A549 (cell line): Measurements from ENCODE around the gene ACBD3. TPM values are rescaled to one million over a fixed set of nuclear protein-coding genes. Genes with fewer than 3 reads are reported as not detected.

Experiments
- ATAC-seq, 2 experiments: fragments of 200-7000 bp in 1 of 2; fragments of >200 bp in 1 of 2; cut with Nextera tagmentation in 1 of 2; cut with Tn5 transposase in 1 of 2; 3 replicates each; pipeline versions ENCODE4 v1.8.0 to v1.9.1; 2018 to 2020; ENCODE audit warnings: mild to moderate bottlenecking in 1 of 2, moderate library complexity in 1 of 2
- CTCF ChIA-PET: fragments of 300-600 bp; sonication (Branson Sonifier 250); formaldehyde crosslinking; extraction: SDS; loops from one replicate; lab custom pipeline; 2021; ENCODE audit warnings: antibody characterized with exemption, inconsistent platforms; lab: Yijun Ruan, JAX
- POLR2A ChIA-PET: fragments of 350-600 bp; formaldehyde crosslinking; extraction: SDS; loops from one replicate; lab custom pipeline; 2021; ENCODE audit warnings: antibody characterized with exemption, inconsistent platforms; lab: Yijun Ruan, JAX
- DNase-seq, 2 experiments: peaks; one replicate each; pipeline versions ENCODE4 v3.0.0 to v3.0.0-alpha.2; 2011 to 2016; ENCODE audit warnings: low read depth in 1 of 2, low spot score in 1 of 2
- FAIRE-seq: peaks from 2 replicates; lab custom pipeline; 2011; peaks lifted over from hg19 to GRCh38; lab: Jason Lieb, UNC
- H3K27ac ChIP-seq, 2 experiments: fragments of >200 bp; sonication (Bioruptor Twin); formaldehyde crosslinking; 3 replicates each; pipeline ENCODE4 v1.5.1; 2016 to 2017
- H3K4me1 ChIP-seq: fragments of >200 bp; sonication (Bioruptor Twin); formaldehyde crosslinking; 3 replicates; pipeline ENCODE4 v1.6.1; 2016
- H3K4me2 ChIP-seq: fragments of >200 bp; sonication (Bioruptor Twin); formaldehyde crosslinking; 3 replicates; pipeline ENCODE4 v1.6.1; 2016
- H3K4me3 ChIP-seq: fragments of >200 bp; sonication (Bioruptor Twin); formaldehyde crosslinking; 3 replicates; pipeline ENCODE4 v1.5.1; 2016
- H3K9me3 ChIP-seq: fragments of >200 bp; sonication (Bioruptor Twin); formaldehyde crosslinking; 3 replicates; pipeline ENCODE4 v1.6.1; 2016
- CHD2 ChIP-seq: fragments of 150-350 bp; IDR thresholded peaks from 2 replicates; pipeline ENCODE4 v1.6.1; 2014; ENCODE audit warnings: low read length; ENCODE audit not compliant: partially characterized antibody
- EHF ChIP-seq: fragments of 250-450 bp; sonication (Bioruptor Pico); IDR thresholded peaks from 2 replicates; pipeline ENCODE4 v1.5.0; 2020; ENCODE audit warnings: mild to moderate bottlenecking
- EHMT2 ChIP-seq: fragments of 200-600 bp; sonication (generic); IDR thresholded peaks from 2 replicates; pipeline ENCODE4 v1.6.1; 2016; ENCODE audit warnings: antibody characterized with exemption, low read depth, mild to moderate bottlenecking, moderate library complexity
- ESRRA ChIP-seq: fragments of 150-350 bp; IDR thresholded peaks from 2 replicates; pipeline ENCODE4 v1.6.1; 2014; ENCODE audit warnings: mild to moderate bottlenecking, low read length, borderline replicate concordance
- FOSL2 ChIP-seq, 2 experiments: fragments of 450-650 bp in 1 of 2; fragments of >200 bp in 1 of 2; sonication (Bioruptor Twin) in 1 of 2; formaldehyde crosslinking; IDR thresholded peaks; 2 replicates each; pipeline versions ENCODE4 v1.5.0 to v1.6.1; 2016 to 2020; ENCODE audit warnings: mild to moderate bottlenecking in 1 of 2, moderate library complexity in 1 of 2
- GATA3 ChIP-seq: IDR thresholded peaks from 2 replicates; pipeline ENCODE4 v1.6.1; 2012; ENCODE audit warnings: borderline replicate concordance
- HDAC2 ChIP-seq: fragments of 200-600 bp; sonication (generic); IDR thresholded peaks from 2 replicates; pipeline ENCODE4 v1.6.1; 2016
- HEYL ChIP-seq: fragments of 250-450 bp; sonication (Bioruptor Pico); IDR thresholded peaks from 2 replicates; pipeline ENCODE4 v1.8.0; 2021; ENCODE audit warnings: mild to moderate bottlenecking, moderate library complexity
- HOXA7 ChIP-seq: fragments of 250-450 bp; sonication (Bioruptor Pico); IDR thresholded peaks from 2 replicates; pipeline ENCODE4 v1.5.0; 2020; ENCODE audit warnings: mild to moderate bottlenecking, moderate library complexity
- NFE2L2 ChIP-seq: fragments of 150-350 bp; conservative IDR thresholded peaks from 2 replicates; pipeline ENCODE4 v1.6.1; 2014; ENCODE audit warnings: low read length
- POLR2AphosphoS2 ChIP-seq: conservative IDR thresholded peaks from 2 replicates; pipeline ENCODE4 v1.6.1; 2012; ENCODE audit warnings: low read length, improper control_type of control experiment, inconsistent platforms
- SREBF2 ChIP-seq: fragments of 450-650 bp; IDR thresholded peaks from 2 replicates; pipeline ENCODE4 v1.6.1; 2014; ENCODE audit warnings: mild to moderate bottlenecking, moderate library complexity
- WGBS: methylation state at CpG from one replicate; pipeline ENCODE4 v1.1.6; 2017; ENCODE audit errors: missing lambda C conversion rate; 5-methylcytosine and 5-hydroxymethylcytosine counted together
- polyA plus RNA-seq, 4 experiments: library from polyadenylated mRNA; depleted of rRNA in 3 of 4; stranded (reverse); fragments of >200 nt; fragmentation: RNase III in 1 of 4; extraction: RNeasy Plus Mini Kit Qiagen cat#74134 plus additional on column Dnase treatment in 1 of 4; gene quantifications; 2 replicates in 3 of 4; 3 replicates in 1 of 4; pipeline ENCODE4 v1.2.3, GENCODE V29; 2011 to 2017
- TF ChIP-seq, protein P1 (sequence below): fragments of 150-350 bp; IDR thresholded peaks from 2 replicates; pipeline ENCODE4 v1.6.1; 2014; ENCODE audit warnings: low read depth, mild to moderate bottlenecking, low read length
- TF ChIP-seq, protein P2 (sequence below): IDR thresholded peaks from 2 replicates; pipeline ENCODE4 v1.6.1; 2012
- TF ChIP-seq, protein P3 (sequence below): fragments of 250-450 bp; sonication (Bioruptor Pico); IDR thresholded peaks from 2 replicates; pipeline ENCODE4 v1.5.0; 2020; ENCODE audit warnings: low read depth, mild to moderate bottlenecking, moderate library complexity
- TF ChIP-seq, protein P4 (sequence below): fragments of >200 bp; sonication (Bioruptor Twin); formaldehyde crosslinking; IDR thresholded peaks from 2 replicates; pipeline ENCODE4 v1.6.1; 2016
- TF ChIP-seq, protein P5 (sequence below): fragments of 250-450 bp; sonication (Bioruptor Pico); IDR thresholded peaks from 2 replicates; pipeline ENCODE4 v1.5.0; 2021; ENCODE audit warnings: mild to moderate bottlenecking, moderate library complexity, borderline replicate concordance
- TF ChIP-seq, protein P6 (sequence below): fragments of 450-650 bp; IDR thresholded peaks from 2 replicates; pipeline ENCODE4 v1.6.1; 2014; ENCODE audit warnings: antibody characterized with exemption

The ACBD3 gene
- polyA plus RNA-seq, 2 of the 4 experiments (the other 2 are of a cell fraction): 29.8 to 52.9 TPM

DNA sequence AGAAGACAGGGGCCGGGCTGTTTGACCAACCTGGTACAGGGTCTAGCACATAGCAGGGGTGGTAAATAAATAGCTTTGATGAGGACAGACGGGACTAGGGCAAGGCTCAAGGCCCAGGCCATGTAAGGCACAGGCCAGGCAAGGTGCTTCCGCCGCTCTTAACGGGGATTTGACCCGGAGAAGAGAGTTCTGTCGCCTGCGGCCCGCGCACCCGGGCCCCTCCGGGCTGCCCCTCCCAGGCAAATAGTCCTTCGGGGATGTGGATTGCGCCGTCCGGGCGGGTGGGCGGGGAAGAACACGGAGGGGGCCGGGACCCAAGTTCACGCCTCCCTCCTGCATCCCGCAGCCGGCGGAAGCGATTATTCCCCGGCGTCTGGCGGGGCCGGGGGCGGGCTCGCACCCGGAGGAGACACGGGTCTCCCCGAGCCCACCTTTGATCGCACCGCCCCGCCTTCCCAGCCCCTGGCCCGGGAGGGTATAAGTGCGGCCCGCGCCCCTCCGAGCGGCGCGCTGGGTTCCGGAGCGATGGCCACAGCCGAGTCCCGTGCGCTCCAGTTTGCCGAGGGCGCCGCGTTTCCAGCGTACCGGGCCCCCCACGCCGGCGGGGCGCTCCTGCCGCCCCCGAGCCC, 36.7 kb upstream of the ACBD3 start, which contains the start of gene MIXL1:
MIXL1 (plus strand) TSS at position 508 of the 629 bp plus-strand sequence; CDS start at position 526, 18 bp downstream.
- peak; percentile 49 to 60; a peak in 5 of 6 replicates for ATAC-seq
- FAIRE-seq: no peak
- 88% methylated on average over 13 of the region's 62 CpGs for WGBS
- CTCF ChIA-PET: interaction anchor here (1.0 to 3.8 kb wide), 3 partner anchors 26 to 780 kb away, joined by 3 to 19 read pairs (median 6); no protein-coding TSS in a partner anchor
- TF ChIP-seq FOSL2 (IDR thresholded peaks at IDR 0.05) (no peak), FOSL2 (CRISPR knock-in tag; IDR thresholded peaks at IDR 0.05) (no peak), HDAC2 (no peak), GATA3 (no peak), HOXA7 (no peak)
- TF ChIP-seq, protein P1, sequence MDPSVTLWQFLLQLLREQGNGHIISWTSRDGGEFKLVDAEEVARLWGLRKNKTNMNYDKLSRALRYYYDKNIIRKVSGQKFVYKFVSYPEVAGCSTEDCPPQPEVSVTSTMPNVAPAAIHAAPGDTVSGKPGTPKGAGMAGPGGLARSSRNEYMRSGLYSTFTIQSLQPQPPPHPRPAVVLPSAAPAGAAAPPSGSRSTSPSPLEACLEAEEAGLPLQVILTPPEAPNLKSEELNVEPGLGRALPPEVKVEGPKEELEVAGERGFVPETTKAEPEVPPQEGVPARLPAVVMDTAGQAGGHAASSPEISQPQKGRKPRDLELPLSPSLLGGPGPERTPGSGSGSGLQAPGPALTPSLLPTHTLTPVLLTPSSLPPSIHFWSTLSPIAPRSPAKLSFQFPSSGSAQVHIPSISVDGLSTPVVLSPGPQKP: no peak
- Histone ChIP-seq H3K4me2 (peak within 1 kb of the TSS; percentile 77), H3K27ac (peak within 1 kb of the TSS; percentile 37 to 77; a peak in 5 of 6 replicates), H3K9me3 (no peaks in the 10 kb centered on the region), H3K4me3 (peak within 1 kb of the TSS; percentile 56), H3K4me1 (no peaks in the 10 kb centered on the region)
- POLR2A ChIA-PET: no interaction called here
- no peak for DNase-seq

DNA sequence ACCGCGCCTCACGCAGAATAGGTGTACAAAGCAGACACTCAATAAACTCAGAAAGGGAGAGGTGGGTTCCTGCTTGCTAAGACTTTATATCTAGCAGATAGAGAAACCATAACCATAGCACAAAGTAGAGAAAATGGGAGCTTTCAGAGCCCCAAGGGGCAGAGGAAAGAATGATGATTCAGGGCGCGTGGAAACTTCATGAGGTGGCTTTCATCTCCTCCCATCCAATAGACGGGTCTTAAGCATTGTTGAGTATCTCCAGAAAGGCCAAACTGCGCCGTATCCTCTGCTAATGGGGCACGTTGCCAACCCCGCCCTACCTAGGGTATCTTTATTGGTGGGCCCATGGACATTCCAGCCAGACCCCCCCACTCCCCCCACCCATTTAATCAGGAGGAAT, 36.1 kb upstream of the ACBD3 start:
- Histone ChIP-seq H3K27ac (no peak overlapping the region), H3K9me3 (no peaks in the 10 kb centered on the region), H3K4me3 (no peak overlapping the region), H3K4me1 (no peaks in the 10 kb centered on the region), H3K4me2 (no peak overlapping the region)
- DNase-seq (no peak), FAIRE-seq (no peak), ATAC-seq (no peak)
- ChIA-PET CTCF (interaction anchor here (3.8 kb wide), 1 partner anchor 98 kb away, joined by 19 read pairs; no protein-coding TSS in a partner anchor), POLR2A (no interaction called here)
- WGBS: 93% methylated on average over 10 of the region's 10 CpGs
- TF ChIP-seq, protein P2, sequence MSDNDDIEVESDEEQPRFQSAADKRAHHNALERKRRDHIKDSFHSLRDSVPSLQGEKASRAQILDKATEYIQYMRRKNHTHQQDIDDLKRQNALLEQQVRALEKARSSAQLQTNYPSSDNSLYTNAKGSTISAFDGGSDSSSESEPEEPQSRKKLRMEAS: no peak
- TF ChIP-seq HDAC2 (no peak), SREBF2 (no peak), EHMT2 (no peak), HEYL (CRISPR knock-in tag) (no peak), POLR2AphosphoS2 (no peak), NFE2L2 (no peak), EHF (CRISPR knock-in tag) (no peak), ESRRA (no peak), CHD2 (no peak)
- TF ChIP-seq, protein P3, sequence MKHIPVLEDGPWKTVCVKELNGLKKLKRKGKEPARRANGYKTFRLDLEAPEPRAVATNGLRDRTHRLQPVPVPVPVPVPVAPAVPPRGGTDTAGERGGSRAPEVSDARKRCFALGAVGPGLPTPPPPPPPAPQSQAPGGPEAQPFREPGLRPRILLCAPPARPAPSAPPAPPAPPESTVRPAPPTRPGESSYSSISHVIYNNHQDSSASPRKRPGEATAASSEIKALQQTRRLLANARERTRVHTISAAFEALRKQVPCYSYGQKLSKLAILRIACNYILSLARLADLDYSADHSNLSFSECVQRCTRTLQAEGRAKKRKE (CRISPR knock-in tag): no peak
- TF ChIP-seq, protein P4, sequence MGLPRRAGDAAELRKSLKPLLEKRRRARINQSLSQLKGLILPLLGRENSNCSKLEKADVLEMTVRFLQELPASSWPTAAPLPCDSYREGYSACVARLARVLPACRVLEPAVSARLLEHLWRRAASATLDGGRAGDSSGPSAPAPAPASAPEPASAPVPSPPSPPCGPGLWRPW: no peak
- TF ChIP-seq, protein P5, sequence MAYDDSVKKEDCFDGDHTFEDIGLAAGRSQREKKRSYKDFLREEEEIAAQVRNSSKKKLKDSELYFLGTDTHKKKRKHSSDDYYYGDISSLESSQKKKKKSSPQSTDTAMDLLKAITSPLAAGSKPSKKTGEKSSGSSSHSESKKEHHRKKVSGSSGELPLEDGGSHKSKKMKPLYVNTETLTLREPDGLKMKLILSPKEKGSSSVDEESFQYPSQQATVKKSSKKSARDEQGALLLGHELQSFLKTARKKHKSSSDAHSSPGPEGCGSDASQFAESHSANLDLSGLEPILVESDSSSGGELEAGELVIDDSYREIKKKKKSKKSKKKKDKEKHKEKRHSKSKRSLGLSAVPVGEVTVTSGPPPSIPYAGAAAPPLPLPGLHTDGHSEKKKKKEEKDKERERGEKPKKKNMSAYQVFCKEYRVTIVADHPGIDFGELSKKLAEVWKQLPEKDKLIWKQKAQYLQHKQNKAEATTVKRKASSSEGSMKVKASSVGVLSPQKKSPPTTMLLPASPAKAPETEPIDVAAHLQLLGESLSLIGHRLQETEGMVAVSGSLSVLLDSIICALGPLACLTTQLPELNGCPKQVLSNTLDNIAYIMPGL (CRISPR knock-in tag): no peak
- TF ChIP-seq, protein P1: no peak
- TF ChIP-seq, protein P6, sequence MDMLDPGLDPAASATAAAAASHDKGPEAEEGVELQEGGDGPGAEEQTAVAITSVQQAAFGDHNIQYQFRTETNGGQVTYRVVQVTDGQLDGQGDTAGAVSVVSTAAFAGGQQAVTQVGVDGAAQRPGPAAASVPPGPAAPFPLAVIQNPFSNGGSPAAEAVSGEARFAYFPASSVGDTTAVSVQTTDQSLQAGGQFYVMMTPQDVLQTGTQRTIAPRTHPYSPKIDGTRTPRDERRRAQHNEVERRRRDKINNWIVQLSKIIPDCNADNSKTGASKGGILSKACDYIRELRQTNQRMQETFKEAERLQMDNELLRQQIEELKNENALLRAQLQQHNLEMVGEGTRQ: no peak
